ENCODE data around the gene RGS9.
A peak's percentile ranks its signal among the peaks of the same experiment; 100 is the strongest.

Gene RGS9

GRCh38 chr17:65260626-65261025 is 123.5 kb downstream of the RGS9 start:
- H3K4me2 ChIP-seq (ENCODE audit: insufficient read depth, low read length, poor library complexity, severe bottlenecking) = no peak overlapping the region
- WGBS, 2 donors (ENCODE audit: extremely low coverage in 2 of 2, insufficient read length in 2 of 2, insufficient replicate concordance in 1 of 2) = no CpG with 5 or more reads among the region's 2 CpGs
- H3K36me3 ChIP-seq (replicated peaks in 1 of 2; ENCODE audit: control insufficient read depth in 2 of 2, insufficient read depth in 2 of 2, low read length in 2 of 2) = no peaks in the 10 kb centered on the region
- no peaks in the 10 kb centered on the region for H3K79me1 ChIP-seq (ENCODE audit: low read depth, low read length)
- H2AK5ac ChIP-seq (ENCODE audit: low read depth, low read length) = no peak overlapping the region
- no peak overlapping the region for H3K23ac ChIP-seq (ENCODE audit: low read depth, low read length, poor library complexity)
- H3K9me3 ChIP-seq (replicated peaks in 1 of 2; ENCODE audit: control insufficient read depth in 2 of 2, insufficient read depth in 1 of 2, low read depth in 1 of 2, low read length in 2 of 2) = peaks cover 0 to under 1% of the 10 kb centered on the region in 2 donors
- H3K4me1 ChIP-seq (ENCODE audit: control insufficient read depth in 2 of 2, insufficient read depth in 1 of 2, low read depth in 1 of 2, low read length in 2 of 2) = no peaks in the 10 kb centered on the region
- H2BK15ac ChIP-seq (ENCODE audit: low read length) = no peak overlapping the region
- no peaks in the 10 kb centered on the region for H3K27me3 ChIP-seq (ENCODE audit: control insufficient read depth in 3 of 3, insufficient read depth in 3 of 3, low read depth in 1 of 3, low read length in 3 of 3)
- no peak overlapping the region for H2BK120ac ChIP-seq (ENCODE audit: low read depth, low read length)
- no peak overlapping the region for H2AFZ ChIP-seq (ENCODE audit: low read length)
- no peak overlapping the region for H4K91ac ChIP-seq (ENCODE audit: low read depth, low read length, poor library complexity)
- no peak for DNase-seq (ENCODE audit: low spot score)
- H2BK5ac ChIP-seq (ENCODE audit: low read length) = no peak overlapping the region
- no peak overlapping the region for H3K14ac ChIP-seq (ENCODE audit: low read length)
- no peak overlapping the region for H3K27ac ChIP-seq (replicated peaks; ENCODE audit: low read length)
- H3K4me3 ChIP-seq (ENCODE audit: low read length in 2 of 2) = no peak overlapping the region
- H3K4ac ChIP-seq (ENCODE audit: low read length) = no peak overlapping the region
- H4K8ac ChIP-seq (ENCODE audit: low read depth, low read length) = no peak overlapping the region
- no peak overlapping the region for H3K9ac ChIP-seq (ENCODE audit: low read depth, low read length, poor library complexity)
- no peak overlapping the region for H3K18ac ChIP-seq (ENCODE audit: low read length)
- no peak overlapping the region for H2BK12ac ChIP-seq (ENCODE audit: low read length)

GRCh38 chr17:65261152-65261551 is 124.0 kb downstream of the RGS9 start:
- Histone ChIP-seq H3K27ac (replicated peaks; ENCODE audit: low read length) (no peak overlapping the region), H3K9ac (ENCODE audit: low read depth, low read length, poor library complexity) (peak overlapping the region; percentile 7), H2BK5ac (ENCODE audit: low read length) (no peak overlapping the region), H3K9me3 (replicated peaks in 1 of 2; ENCODE audit: control insufficient read depth in 2 of 2, insufficient read depth in 1 of 2, low read depth in 1 of 2, low read length in 2 of 2) (peaks cover 0 to 3% of the 10 kb centered on the region in 2 donors), H3K79me1 (ENCODE audit: low read depth, low read length) (no peaks in the 10 kb centered on the region), H3K36me3 (replicated peaks in 1 of 2; ENCODE audit: control insufficient read depth in 2 of 2, insufficient read depth in 2 of 2, low read length in 2 of 2) (no peaks in the 10 kb centered on the region), H3K4ac (ENCODE audit: low read length) (no peak overlapping the region), H3K4me2 (ENCODE audit: insufficient read depth, low read length, poor library complexity, severe bottlenecking) (no peak overlapping the region), H2AFZ (ENCODE audit: low read length) (no peak overlapping the region), H2BK12ac (ENCODE audit: low read length) (no peak overlapping the region), H3K14ac (ENCODE audit: low read length) (no peak overlapping the region), H4K8ac (ENCODE audit: low read depth, low read length) (no peak overlapping the region), H3K4me3 (ENCODE audit: low read length in 2 of 2) (no peak overlapping the region), H2BK15ac (ENCODE audit: low read length) (no peak overlapping the region), H3K23ac (ENCODE audit: low read depth, low read length, poor library complexity) (no peak overlapping the region), H2AK5ac (ENCODE audit: low read depth, low read length) (no peak overlapping the region), H2BK120ac (ENCODE audit: low read depth, low read length) (no peak overlapping the region), H4K91ac (ENCODE audit: low read depth, low read length, poor library complexity) (no peak overlapping the region), H3K27me3 (ENCODE audit: control insufficient read depth in 3 of 3, insufficient read depth in 3 of 3, low read depth in 1 of 3, low read length in 3 of 3) (no peaks in the 10 kb centered on the region), H3K18ac (ENCODE audit: low read length) (peak overlapping the region; percentile 44), H3K4me1 (ENCODE audit: control insufficient read depth in 2 of 2, insufficient read depth in 1 of 2, low read depth in 1 of 2, low read length in 2 of 2) (no peaks in the 10 kb centered on the region)
- DNase-seq (ENCODE audit: low spot score) = no peak
- WGBS, 2 donors (ENCODE audit: extremely low coverage in 2 of 2, insufficient read length in 2 of 2, insufficient replicate concordance in 1 of 2) = no CpG with 5 or more reads among the region's 4 CpGs

- no peak overlapping the region for H3K4me2 ChIP-seq (ENCODE audit: insufficient read depth, low read length, poor library complexity, severe bottlenecking)
- no peak overlapping the region for H2BK120ac ChIP-seq (ENCODE audit: low read depth, low read length)
- no peak overlapping the region for H3K4ac ChIP-seq (ENCODE audit: low read length)
- no peak overlapping the region for H3K27ac ChIP-seq (replicated peaks; ENCODE audit: low read length)
- no peaks in the 10 kb centered on the region for H3K27me3 ChIP-seq (ENCODE audit: control insufficient read depth in 3 of 3, insufficient read depth in 3 of 3, low read depth in 1 of 3, low read length in 3 of 3)
- no peak overlapping the region for H4K8ac ChIP-seq (ENCODE audit: low read depth, low read length)
- H3K14ac ChIP-seq (ENCODE audit: low read length) = no peak overlapping the region
- no peak overlapping the region for H2BK15ac ChIP-seq (ENCODE audit: low read length)
- no peak overlapping the region for H3K4me3 ChIP-seq (ENCODE audit: low read length in 2 of 2)
- H2AK5ac ChIP-seq (ENCODE audit: low read depth, low read length) = no peak overlapping the region
- no peak overlapping the region for H3K18ac ChIP-seq (ENCODE audit: low read length)
- H3K79me1 ChIP-seq (ENCODE audit: low read depth, low read length) = no peaks in the 10 kb centered on the region
- H3K36me3 ChIP-seq (replicated peaks in 1 of 2; ENCODE audit: control insufficient read depth in 2 of 2, insufficient read depth in 2 of 2, low read length in 2 of 2) = no peaks in the 10 kb centered on the region
- WGBS, 2 donors (ENCODE audit: extremely low coverage in 2 of 2, insufficient read length in 2 of 2, insufficient replicate concordance in 1 of 2) = no CpG with 5 or more reads among the region's 8 CpGs
- peaks cover 0 to 3% of the 10 kb centered on the region in 2 donors for H3K9me3 ChIP-seq (replicated peaks in 1 of 2; ENCODE audit: control insufficient read depth in 2 of 2, insufficient read depth in 1 of 2, low read depth in 1 of 2, low read length in 2 of 2)
- H3K23ac ChIP-seq (ENCODE audit: low read depth, low read length, poor library complexity) = no peak overlapping the region
- no peak overlapping the region for H2BK12ac ChIP-seq (ENCODE audit: low read length)
- H3K4me1 ChIP-seq (ENCODE audit: control insufficient read depth in 2 of 2, insufficient read depth in 1 of 2, low read depth in 1 of 2, low read length in 2 of 2) = no peaks in the 10 kb centered on the region
- no peak overlapping the region for H2BK5ac ChIP-seq (ENCODE audit: low read length)
- no peak overlapping the region for H2AFZ ChIP-seq (ENCODE audit: low read length)
- no peak overlapping the region for H3K9ac ChIP-seq (ENCODE audit: low read depth, low read length, poor library complexity)
- no peak overlapping the region for H4K91ac ChIP-seq (ENCODE audit: low read depth, low read length, poor library complexity)
- DNase-seq (ENCODE audit: low spot score) = no peak
Observed at GRCh38 chr17:65261682-65262636, 124.8 kb downstream of the RGS9 start.

- H3K9me3 ChIP-seq (replicated peaks in 1 of 2; ENCODE audit: control insufficient read depth in 2 of 2, insufficient read depth in 1 of 2, low read depth in 1 of 2, low read length in 2 of 2) = peaks cover 0 to 3% of the 10 kb centered on the region in 2 donors
- H3K79me1 ChIP-seq (ENCODE audit: low read depth, low read length) = no peaks in the 10 kb centered on the region
- H4K91ac ChIP-seq (ENCODE audit: low read depth, low read length, poor library complexity) = no peak overlapping the region
- H3K4me2 ChIP-seq (ENCODE audit: insufficient read depth, low read length, poor library complexity, severe bottlenecking) = no peak overlapping the region
- DNase-seq (ENCODE audit: low spot score) = no peak
- H2AFZ ChIP-seq (ENCODE audit: low read length) = no peak overlapping the region
- H3K27me3 ChIP-seq (ENCODE audit: control insufficient read depth in 3 of 3, insufficient read depth in 3 of 3, low read depth in 1 of 3, low read length in 3 of 3) = no peaks in the 10 kb centered on the region
- no peaks in the 10 kb centered on the region for H3K36me3 ChIP-seq (replicated peaks in 1 of 2; ENCODE audit: control insufficient read depth in 2 of 2, insufficient read depth in 2 of 2, low read length in 2 of 2)
- H3K27ac ChIP-seq (replicated peaks; ENCODE audit: low read length) = no peak overlapping the region
- no peak overlapping the region for H3K14ac ChIP-seq (ENCODE audit: low read length)
- no peak overlapping the region for H2AK5ac ChIP-seq (ENCODE audit: low read depth, low read length)
- no peak overlapping the region for H2BK15ac ChIP-seq (ENCODE audit: low read length)
- no peak overlapping the region for H2BK12ac ChIP-seq (ENCODE audit: low read length)
- no peaks in the 10 kb centered on the region for H3K4me1 ChIP-seq (ENCODE audit: control insufficient read depth in 2 of 2, insufficient read depth in 1 of 2, low read depth in 1 of 2, low read length in 2 of 2)
- H3K23ac ChIP-seq (ENCODE audit: low read depth, low read length, poor library complexity) = no peak overlapping the region
- no peak overlapping the region for H2BK5ac ChIP-seq (ENCODE audit: low read length)
- H3K4me3 ChIP-seq (ENCODE audit: low read length in 2 of 2) = no peak overlapping the region
- no peak overlapping the region for H3K18ac ChIP-seq (ENCODE audit: low read length)
- H4K8ac ChIP-seq (ENCODE audit: low read depth, low read length) = no peak overlapping the region
- H3K4ac ChIP-seq (ENCODE audit: low read length) = no peak overlapping the region
- no peak overlapping the region for H2BK120ac ChIP-seq (ENCODE audit: low read depth, low read length)
- no peak overlapping the region for H3K9ac ChIP-seq (ENCODE audit: low read depth, low read length, poor library complexity)
Observed at GRCh38 chr17:65265276-65265675, 128.1 kb downstream of the RGS9 start.

All from neuronal stem cell (in vitro differentiated cells).